ENCODE data around the gene CRACDL. TPM values are rescaled to one million over a fixed set of nuclear protein-coding genes. Genes with fewer than 3 reads are reported as not detected.

CRACDL gene
- polyA plus RNA-seq, 1 of the 3 experiments (the other 2 are of a cell fraction), result not detected

DNA sequence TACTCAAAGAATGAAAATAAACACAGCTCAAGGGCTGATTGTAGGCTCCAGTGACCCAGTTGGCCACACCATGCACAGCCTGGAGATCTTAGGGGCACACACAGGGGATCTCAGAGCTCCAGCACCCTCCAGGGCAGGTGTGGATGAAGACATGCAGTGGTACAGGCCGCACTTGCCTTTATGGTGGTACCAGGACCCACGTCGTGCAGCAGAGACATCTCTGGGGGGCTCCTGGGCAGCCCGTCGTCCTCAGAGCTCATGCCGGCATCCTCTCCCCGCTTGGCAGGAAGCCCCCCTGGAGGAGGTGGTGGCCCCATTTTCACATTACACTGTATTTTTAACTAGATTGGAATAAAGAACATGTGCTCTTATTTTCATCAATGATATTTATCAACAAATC is 103.9 kb downstream of the CRACDL start:
- WGBS (ENCODE audit: low lambda C conversion rate), result 80% methylated on average over 6 of the region's 7 CpGs
- Histone ChIP-seq H3K27ac (ENCODE audit: low read depth in 2 of 2, low read length in 1 of 2) (no peak overlapping the region), H3K4me3 (ENCODE audit: low read depth in 2 of 2, low read length in 1 of 2) (no peak overlapping the region), H3K79me2 (ENCODE audit: insufficient read depth) (no peaks in the 10 kb centered on the region), H3F3A (replicated peaks; ENCODE audit: insufficient read depth) (no peaks in the 10 kb centered on the region), H3K9me2 (no peaks in the 10 kb centered on the region), H2AFZ (ENCODE audit: low read depth) (no peak overlapping the region), H3K4me1 (ENCODE audit: control insufficient read depth in 1 of 2, insufficient read depth in 2 of 2, low read depth in 1 of 2, low read length in 1 of 2) (no peaks in the 10 kb centered on the region; a peak in 1 of 4 replicates), H3K9ac (no peak overlapping the region), H3K4me2 (no peak overlapping the region), H4K20me1 (ENCODE audit: insufficient read depth) (no peaks in the 10 kb centered on the region), H3K27me3 (ENCODE audit: insufficient read depth) (no peaks in the 10 kb centered on the region; the same call in 1 of the 2 replicates), H3K9me3 (no peaks in the 10 kb centered on the region), H3K36me3 (replicated peaks in 1 of 2; ENCODE audit: control insufficient read depth in 1 of 2, insufficient read depth in 2 of 2, low read length in 1 of 2) (no peaks in the 10 kb centered on the region)
- no peak for DNase-seq
- POLR2A ChIA-PET, result no interaction called here
- no peak for TF ChIP-seq EP300 (IDR thresholded peaks at IDR 0.05; ENCODE audit: borderline replicate concordance in 1 of 2, low read depth in 1 of 2, low read length in 1 of 2)
- TF ChIP-seq EZH2phosphoT487 (IDR thresholded peaks at IDR 0.05; ENCODE audit: borderline replicate concordance, low read depth), result no peak
- TF ChIP-seq, protein P1, sequence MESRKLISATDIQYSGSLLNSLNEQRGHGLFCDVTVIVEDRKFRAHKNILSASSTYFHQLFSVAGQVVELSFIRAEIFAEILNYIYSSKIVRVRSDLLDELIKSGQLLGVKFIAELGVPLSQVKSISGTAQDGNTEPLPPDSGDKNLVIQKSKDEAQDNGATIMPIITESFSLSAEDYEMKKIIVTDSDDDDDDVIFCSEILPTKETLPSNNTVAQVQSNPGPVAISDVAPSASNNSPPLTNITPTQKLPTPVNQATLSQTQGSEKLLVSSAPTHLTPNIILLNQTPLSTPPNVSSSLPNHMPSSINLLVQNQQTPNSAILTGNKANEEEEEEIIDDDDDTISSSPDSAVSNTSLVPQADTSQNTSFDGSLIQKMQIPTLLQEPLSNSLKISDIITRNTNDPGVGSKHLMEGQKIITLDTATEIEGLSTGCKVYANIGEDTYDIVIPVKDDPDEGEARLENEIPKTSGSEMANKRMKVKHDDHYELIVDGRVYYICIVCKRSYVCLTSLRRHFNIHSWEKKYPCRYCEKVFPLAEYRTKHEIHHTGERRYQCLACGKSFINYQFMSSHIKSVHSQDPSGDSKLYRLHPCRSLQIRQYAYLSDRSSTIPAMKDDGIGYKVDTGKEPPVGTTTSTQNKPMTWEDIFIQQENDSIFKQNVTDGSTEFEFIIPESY (IDR thresholded peaks at IDR 0.05; ENCODE audit: borderline replicate concordance, low read depth), result no peak
- no peak for TF ChIP-seq RAD21 (IDR thresholded peaks at IDR 0.05; ENCODE audit: low read length)
- TF ChIP-seq CHD2 (IDR thresholded peaks at IDR 0.05; ENCODE audit: low read length, partially characterized antibody), result no peak
- no peak for TF ChIP-seq PBX3 (IDR thresholded peaks at IDR 0.05)
- no peak for TF ChIP-seq GABPA (IDR thresholded peaks at IDR 0.05; ENCODE audit: low read depth)
- TF ChIP-seq NFIC (IDR thresholded peaks at IDR 0.05; ENCODE audit: borderline replicate concordance), result no peak
- no peak for TF ChIP-seq RFX5 (IDR thresholded peaks at IDR 0.05; ENCODE audit: low read length)
- no peak for TF ChIP-seq RXRA (IDR thresholded peaks at IDR 0.05; ENCODE audit: borderline replicate concordance, low read depth)
- no peak for TF ChIP-seq POLR2AphosphoS5 (IDR thresholded peaks at IDR 0.05; ENCODE audit: low read depth, low read length)
- no peak for TF ChIP-seq MEF2A (IDR thresholded peaks at IDR 0.05; ENCODE audit: borderline replicate concordance, low read depth)
- no peak for TF ChIP-seq NRF1 (IDR thresholded peaks at IDR 0.05; ENCODE audit: low read depth, low read length)
- TF ChIP-seq SIN3A (IDR thresholded peaks at IDR 0.05; ENCODE audit: borderline replicate concordance, low read depth, low read length), result no peak
- TF ChIP-seq TCF12 (IDR thresholded peaks at IDR 0.05), result no peak
- no peak for TF ChIP-seq GATA2 (CRISPR knock-in tag; IDR thresholded peaks at IDR 0.05)
- no peak for TF ChIP-seq MXI1 (IDR thresholded peaks at IDR 0.05; ENCODE audit: low read depth, low read length)
- CTCF ChIA-PET, result interaction anchor here (1.9 to 7.2 kb wide), 3 partner anchors 9 to 183 kb away, joined by 7 to 64 read pairs (median 12); no protein-coding TSS in a partner anchor

All from SK-N-SH (cell line).